ENCODE data around the gene TOMM20. TPM values are rescaled to one million over a fixed set of nuclear protein-coding genes. Genes with fewer than 3 reads are reported as not detected.

TOMM20 gene
- total and polyA plus RNA-seq, 9 of the 15 experiments (the other 6 are each of a cell fraction or from before 2014, with no cell fraction given), result 70.6 to 334 (median 159) TPM

DNA sequence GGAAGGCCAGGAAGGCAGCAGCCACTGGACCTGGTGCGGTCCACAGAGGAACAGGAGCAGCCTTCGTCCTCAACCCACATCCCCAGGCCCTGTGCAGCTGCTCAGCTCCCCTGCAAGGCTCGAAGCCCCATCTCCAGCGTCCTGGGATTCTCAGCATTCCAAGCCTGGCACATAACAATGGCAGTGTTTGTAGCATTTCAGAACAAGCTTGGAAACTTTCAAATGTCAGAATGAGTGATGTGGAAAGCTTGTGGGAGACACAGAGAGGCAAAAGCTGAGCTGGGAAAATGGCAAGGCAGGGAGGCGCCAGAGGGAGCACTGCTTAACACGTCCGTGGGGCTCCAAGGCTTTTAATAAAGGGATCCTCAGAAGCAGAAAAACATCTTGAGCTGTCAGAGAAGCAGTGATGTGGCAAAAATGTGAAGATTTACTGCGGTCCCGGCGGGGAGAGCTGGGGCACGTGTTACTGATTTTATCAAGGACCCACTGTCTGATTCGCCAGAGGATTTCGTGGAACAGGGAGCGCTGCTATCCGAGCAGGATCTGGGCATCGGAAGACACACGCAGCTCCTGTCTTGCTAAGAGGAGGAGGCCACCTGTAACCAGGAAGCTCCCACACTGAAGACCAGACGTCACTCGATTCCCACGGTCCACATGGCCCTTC is 38.1 kb downstream of the TOMM20 start (continued):
- TF ChIP-seq ZBTB2 (IDR thresholded peaks at IDR 0.05) (0 out of 2 replicates have a peak, but pooled peaks have one; percentile 24), FOXP1 (CRISPR knock-in tag; IDR thresholded peaks at IDR 0.05) (peak; percentile 59; the same call in 1 of the 2 replicates), ZMIZ1 (IDR thresholded peaks at IDR 0.05; ENCODE audit: low read depth in 2 of 2, low read length in 2 of 2) (no peak), DNMT1 (IDR thresholded peaks at IDR 0.05) (no peak), USF2 (CRISPR knock-in tag; IDR thresholded peaks at IDR 0.05) (peak; percentile 69), HLTF (IDR thresholded peaks at IDR 0.05) (no peak), ZNF143 (CRISPR knock-in tag; IDR thresholded peaks at IDR 0.05) (no peak), ZNF695 (CRISPR knock-in tag; IDR thresholded peaks at IDR 0.05) (no peak), HCFC1 (IDR thresholded peaks at IDR 0.05; ENCODE audit: low read depth, low read length) (no peak), MAFF (IDR thresholded peaks at IDR 0.05; ENCODE audit: low read length) (peak; percentile 72), ZNF23 (CRISPR knock-in tag; IDR thresholded peaks at IDR 0.05) (no peak), ARNT (IDR thresholded peaks at IDR 0.05) (no peak), NCOA2 (IDR thresholded peaks at IDR 0.05; ENCODE audit: partially characterized antibody in 2 of 2) (no peak), ILF3 (IDR thresholded peaks at IDR 0.05; ENCODE audit: borderline replicate concordance) (no peak), SNIP1 (IDR thresholded peaks at IDR 0.05; ENCODE audit: low read depth) (no peak), BACH1 (tag; IDR thresholded peaks at IDR 0.05) (0 out of 2 replicates have a peak, but pooled peaks have one; percentile 43), SETDB1 (IDR thresholded peaks at IDR 0.05; ENCODE audit: low read length) (no peak), NUFIP1 (IDR thresholded peaks at IDR 0.05; ENCODE audit: partially characterized antibody) (no peak), ETV5 (CRISPR knock-in tag; IDR thresholded peaks at IDR 0.05; ENCODE audit: low read depth) (no peak; the same call in 1 of the 2 replicates), ZC3H11A (IDR thresholded peaks at IDR 0.05; ENCODE audit: low read depth, low read length) (no peak), CBFA2T3 (IDR thresholded peaks at IDR 0.05) (peak; percentile 28; the same call in 1 of the 2 replicates), HIVEP1 (CRISPR knock-in tag; IDR thresholded peaks at IDR 0.05) (no peak)
- TF ChIP-seq, protein P1, sequence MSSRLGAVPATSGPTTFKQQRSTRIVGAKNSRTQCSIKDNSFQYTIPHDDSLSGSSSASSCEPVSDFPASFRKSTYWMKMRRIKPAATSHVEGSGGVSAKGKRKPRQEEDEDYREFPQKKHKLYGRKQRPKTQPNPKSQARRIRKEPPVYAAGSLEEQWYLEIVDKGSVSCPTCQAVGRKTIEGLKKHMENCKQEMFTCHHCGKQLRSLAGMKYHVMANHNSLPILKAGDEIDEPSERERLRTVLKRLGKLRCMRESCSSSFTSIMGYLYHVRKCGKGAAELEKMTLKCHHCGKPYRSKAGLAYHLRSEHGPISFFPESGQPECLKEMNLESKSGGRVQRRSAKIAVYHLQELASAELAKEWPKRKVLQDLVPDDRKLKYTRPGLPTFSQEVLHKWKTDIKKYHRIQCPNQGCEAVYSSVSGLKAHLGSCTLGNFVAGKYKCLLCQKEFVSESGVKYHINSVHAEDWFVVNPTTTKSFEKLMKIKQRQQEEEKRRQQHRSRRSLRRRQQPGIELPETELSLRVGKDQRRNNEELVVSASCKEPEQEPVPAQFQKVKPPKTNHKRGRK (tag; IDR thresholded peaks at IDR 0.05), result no peak
